Natural killer cell (primary cell): ENCODE measurements around the gene CCDC71L. TPM values are rescaled to one million over a fixed set of nuclear protein-coding genes. Genes with fewer than 3 reads are reported as not detected.

Experiments
- ATAC-seq, 3 donors: fragments of 150-1000 bp in 2 of 3; fragments of 200-7000 bp in 1 of 3; cut with Tn5 transposase; 1 replicate in 1 of 3; 2 replicates in 2 of 3; pipeline ENCODE4 v1.10.0; 2021; ENCODE audit warnings: mild to moderate bottlenecking in 2 of 3, moderate library complexity in 2 of 3
- DNase-seq, 2 donors: peaks; one replicate each; pipeline versions ENCODE4 v3.0.0 to v3.0.0-alpha.2; 2013 to 2021; ENCODE audit warnings: mixed read lengths in 1 of 2
- H3K27ac ChIP-seq: one replicate; pipeline ENCODE4 v1.5.1; 2013; ENCODE audit warnings: mild to moderate bottlenecking, low read length
- H3K27me3 ChIP-seq: one replicate; pipeline ENCODE4 v1.6.1; 2013; ENCODE audit warnings: low read length; ENCODE audit not compliant: control insufficient read depth, insufficient read depth
- H3K36me3 ChIP-seq: one replicate; pipeline ENCODE4 v1.6.1; 2013; ENCODE audit warnings: low read length; ENCODE audit not compliant: control insufficient read depth, insufficient read depth
- H3K4me1 ChIP-seq: one replicate; pipeline ENCODE4 v1.6.1; 2013; ENCODE audit warnings: low read length; ENCODE audit not compliant: control insufficient read depth, insufficient read depth
- H3K4me3 ChIP-seq: one replicate; pipeline ENCODE4 v1.5.1; 2013; ENCODE audit warnings: low read length
- H3K9me3 ChIP-seq: one replicate; pipeline ENCODE4 v1.6.1; 2013; ENCODE audit warnings: low read length; ENCODE audit not compliant: control insufficient read depth, insufficient read depth
- H3K27ac Mint-ChIP-seq, 2 donors: one replicate each; pipeline ENCODE4 v1.8.0; 2022; ENCODE audit warnings: mild to moderate bottlenecking in 2 of 2, mixed read lengths in 2 of 2, moderate library complexity in 1 of 2
- H3K27me3 Mint-ChIP-seq, 2 donors: one replicate each; pipeline ENCODE4 v1.8.0; 2022; ENCODE audit warnings: low read depth in 2 of 2, mixed read lengths in 2 of 2
- H3K36me3 Mint-ChIP-seq: one replicate; pipeline ENCODE4 v1.8.0; 2022; ENCODE audit warnings: mixed read lengths
- H3K4me1 Mint-ChIP-seq, 2 donors: one replicate each; pipeline ENCODE4 v1.8.0; 2022; ENCODE audit warnings: mixed read lengths in 2 of 2
- H3K4me3 Mint-ChIP-seq: one replicate; pipeline ENCODE4 v1.8.0; 2022; ENCODE audit warnings: mild to moderate bottlenecking, moderate library complexity, mixed read lengths
- H3K9me3 Mint-ChIP-seq, 2 donors: one replicate each; pipeline ENCODE4 v1.8.0; 2022; ENCODE audit warnings: mixed read lengths in 2 of 2
- CTCF ChIP-seq: fragments of 200-600 bp; IDR thresholded peaks from one replicate; pipeline ENCODE4 v1.8.0; 2022; ENCODE audit warnings: antibody characterized with exemption
- WGBS: methylation state at CpG from one replicate; pipeline ENCODE4 v1.1.7; 2013; ENCODE audit warnings: missing lambda C conversion rate; ENCODE audit not compliant: insufficient coverage; 5-methylcytosine and 5-hydroxymethylcytosine counted together
- intact Hi-C: fragments of 100-400 bp; cut with micrococcal nuclease; formaldehyde crosslinking; loops from one replicate; pipeline ENCODE4 v1.14.2; 2022
- total RNA-seq, 4 donors: library from RNA; stranded (reverse); fragments of 120-200 nt in 1 of 4; gene quantifications; one replicate each; pipeline versions ENCODE4 v1.2.3 to v1.2.4, GENCODE V29; 2013 to 2022

The CCDC71L gene
- total RNA-seq, 3 donors from 2014 or later (not counting 1 experiment from before 2014, with no cell fraction given) = 13.9 to 26.5 (median 14.1) TPM

DNA sequence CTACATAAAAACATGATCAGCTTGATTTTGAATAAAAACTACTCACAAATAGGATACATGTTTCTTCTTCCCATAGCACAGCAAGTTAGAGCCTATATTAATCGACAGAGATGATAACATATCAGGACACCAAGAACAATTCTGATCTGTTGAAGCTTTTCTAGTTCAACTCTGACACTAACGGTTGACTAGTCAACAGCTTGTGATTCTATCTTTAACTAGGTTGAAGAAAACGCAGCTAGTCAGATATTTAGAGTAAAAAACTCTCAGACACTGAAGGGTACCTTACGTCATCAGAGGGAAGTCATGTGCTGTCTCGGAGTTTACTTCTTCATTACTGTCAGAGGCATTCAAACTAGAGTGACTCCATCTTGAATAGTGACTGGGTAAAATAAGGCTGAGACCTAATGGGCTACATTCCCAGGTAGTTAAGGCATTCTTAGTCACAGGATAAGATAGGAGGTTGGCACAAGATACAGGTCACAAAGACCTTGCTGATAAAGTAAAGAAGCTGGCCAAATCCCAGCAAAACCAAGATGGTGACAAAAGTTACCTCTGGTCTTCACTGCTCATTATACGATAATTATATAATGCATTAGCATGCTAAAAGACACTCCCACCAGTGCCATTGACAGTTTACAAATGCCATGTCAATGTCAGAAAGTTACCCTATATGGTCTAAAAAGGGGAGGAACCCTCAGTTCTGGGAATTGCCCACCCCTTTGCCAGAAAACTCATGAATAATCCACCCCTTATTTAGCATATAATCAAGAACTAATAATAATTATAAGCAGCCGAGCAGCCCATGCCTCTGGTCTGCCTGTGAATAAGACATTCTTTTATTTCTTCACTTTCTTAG is 21.3 kb downstream of the CCDC71L start:
- no peak overlapping the region for H3K27ac ChIP-seq
- peaks cover 18 to 38% of the 10 kb centered on the region in 2 donors for H3K27me3 Mint-ChIP-seq
- no peaks in the 10 kb centered on the region for H3K9me3 Mint-ChIP-seq
- H3K27me3 ChIP-seq = peaks cover 5% of the 10 kb centered on the region
- H3K36me3 ChIP-seq = no peaks in the 10 kb centered on the region
- no peaks in the 10 kb centered on the region for H3K36me3 Mint-ChIP-seq
- H3K9me3 ChIP-seq = no peaks in the 10 kb centered on the region
- DNase-seq (no peak), ATAC-seq (no peak)
- intact Hi-C loops = no loop called here
- no peak overlapping the region for H3K27ac Mint-ChIP-seq
- H3K4me3 Mint-ChIP-seq = no peak overlapping the region
- WGBS = 82% methylated on average over 7 of the region's 7 CpGs
- H3K4me1 Mint-ChIP-seq = no peaks in the 10 kb centered on the region
- no peaks in the 10 kb centered on the region for H3K4me1 ChIP-seq
- no peak overlapping the region for H3K4me3 ChIP-seq
- TF ChIP-seq CTCF = no peak

- Histone ChIP-seq H3K4me1 (no peaks in the 10 kb centered on the region), H3K36me3 (no peaks in the 10 kb centered on the region), H3K27me3 (peaks cover 5% of the 10 kb centered on the region), H3K9me3 (peaks cover 3% of the 10 kb centered on the region), H3K4me3 (no peak overlapping the region), H3K27ac (no peak overlapping the region)
- no peaks in the 10 kb centered on the region for H3K9me3 Mint-ChIP-seq
- ATAC-seq (no peak), DNase-seq (no peak)
- intact Hi-C loops = no loop called here
- 92% methylated on average over 1 of the region's 2 CpGs for WGBS
- no peak overlapping the region for H3K4me3 Mint-ChIP-seq
- peaks cover 14 to 26% of the 10 kb centered on the region in 2 donors for H3K27me3 Mint-ChIP-seq
- no peak for TF ChIP-seq CTCF
- no peaks in the 10 kb centered on the region for H3K36me3 Mint-ChIP-seq
- no peaks in the 10 kb centered on the region for H3K4me1 Mint-ChIP-seq
- H3K27ac Mint-ChIP-seq = no peak overlapping the region
Observed at GRCh38 chr7:106635411-106635810, 25.5 kb downstream of the CCDC71L start.

GRCh38 chr7:106634958-106635357 is 26.0 kb downstream of the CCDC71L start:
- no peaks in the 10 kb centered on the region for H3K36me3 Mint-ChIP-seq

More at GRCh38 chr7:106634958-106635357, 26.0 kb downstream of the CCDC71L start:
- Mint-ChIP-seq H3K4me3 (no peak overlapping the region), H3K4me1 (no peaks in the 10 kb centered on the region), H3K27me3 (peaks cover 12 to 22% of the 10 kb centered on the region in 2 donors), H3K27ac (no peak overlapping the region), H3K9me3 (no peaks in the 10 kb centered on the region)
- H3K27me3 ChIP-seq = peaks cover 5% of the 10 kb centered on the region
- no peaks in the 10 kb centered on the region for H3K36me3 ChIP-seq
- no peak for DNase-seq
- H3K4me1 ChIP-seq = no peaks in the 10 kb centered on the region
- no peak overlapping the region for H3K27ac ChIP-seq
- H3K9me3 ChIP-seq = peaks cover 3% of the 10 kb centered on the region
- intact Hi-C loops = no loop called here
- WGBS = no CpG with 5 or more reads among the region's 2 CpGs
- no peak for ATAC-seq
- no peak for TF ChIP-seq CTCF
- no peak overlapping the region for H3K4me3 ChIP-seq
